ENCODE measurements around the gene RBM12. TPM values are rescaled to one million over a fixed set of nuclear protein-coding genes. Genes with fewer than 3 reads are reported as not detected.

The RBM12 gene
- total RNA-seq, 1 donor from 2014 or later: 42.5 TPM

DNA sequence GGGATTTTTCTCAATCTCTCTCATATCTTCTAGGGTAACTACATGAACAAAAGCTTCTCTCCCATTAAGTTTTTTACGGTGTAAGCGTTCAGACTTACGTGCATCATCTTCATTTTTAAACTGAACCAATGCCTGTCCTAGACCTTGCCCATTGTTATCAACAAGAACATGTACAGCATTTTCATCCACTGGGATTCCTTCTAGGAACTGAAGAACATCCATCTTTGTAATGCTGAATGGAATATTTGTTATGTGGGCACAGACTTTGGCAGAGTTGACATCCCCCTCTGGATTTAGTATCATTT is 11.3 kb downstream of the RBM12 start:
- DNase-seq: no peak

DNA sequence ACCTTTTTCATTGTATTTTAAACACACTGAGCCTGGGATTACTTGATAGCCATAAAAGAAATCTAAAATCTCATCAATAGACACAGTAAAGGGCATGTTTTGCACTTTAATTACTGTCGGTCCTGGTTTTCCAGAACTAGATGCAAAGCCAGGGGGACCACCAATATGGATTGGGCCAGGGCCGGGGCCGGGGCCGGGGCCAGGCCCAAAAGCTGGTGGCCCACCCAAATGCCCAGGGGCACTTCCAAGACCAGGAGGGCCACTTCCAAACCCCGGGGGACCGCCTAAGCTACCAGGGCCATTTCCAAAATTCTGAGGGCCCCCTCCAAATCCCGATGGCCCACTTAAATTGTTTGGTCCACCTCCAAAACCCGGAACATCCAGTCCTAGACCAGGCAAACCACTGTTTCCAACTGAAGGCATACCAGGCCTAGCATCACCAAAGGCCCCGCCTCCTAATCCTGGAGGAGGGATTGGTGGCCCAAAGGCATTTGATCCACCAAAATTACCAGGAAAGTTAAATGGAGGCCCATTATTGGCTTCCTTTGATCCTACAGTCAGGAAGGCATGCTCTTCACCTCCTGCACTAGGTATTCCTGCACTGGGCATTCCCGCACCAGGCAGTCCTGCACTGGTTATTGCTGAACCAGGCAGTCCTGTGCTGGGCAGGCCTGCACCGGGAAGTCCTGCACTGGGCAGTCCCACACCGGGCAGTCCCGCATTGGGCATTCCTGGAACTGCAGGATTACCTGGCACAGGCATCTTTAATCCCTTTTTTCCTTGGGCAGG is 11.9 kb downstream of the RBM12 start:
- no peak for DNase-seq

DNA sequence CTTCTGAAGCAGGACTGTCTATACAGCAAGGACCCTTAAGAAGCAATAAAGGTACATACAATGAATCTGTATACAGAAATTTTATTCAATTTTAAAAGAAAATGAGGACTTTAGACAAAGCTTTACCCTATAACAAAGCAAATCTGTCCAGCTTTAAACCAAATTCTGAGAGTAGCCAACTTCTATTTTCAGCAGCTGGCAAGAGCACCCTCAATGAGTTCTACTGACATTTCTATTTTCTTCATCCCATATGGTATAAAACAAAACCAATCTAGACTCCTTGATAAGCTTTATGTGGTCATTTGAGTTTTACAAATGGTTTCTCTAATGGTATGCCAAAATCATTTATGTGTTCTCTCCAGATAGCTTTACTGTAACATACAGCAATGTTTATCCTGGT is 12.7 kb downstream of the RBM12 start:
- DNase-seq: no peak

DNA sequence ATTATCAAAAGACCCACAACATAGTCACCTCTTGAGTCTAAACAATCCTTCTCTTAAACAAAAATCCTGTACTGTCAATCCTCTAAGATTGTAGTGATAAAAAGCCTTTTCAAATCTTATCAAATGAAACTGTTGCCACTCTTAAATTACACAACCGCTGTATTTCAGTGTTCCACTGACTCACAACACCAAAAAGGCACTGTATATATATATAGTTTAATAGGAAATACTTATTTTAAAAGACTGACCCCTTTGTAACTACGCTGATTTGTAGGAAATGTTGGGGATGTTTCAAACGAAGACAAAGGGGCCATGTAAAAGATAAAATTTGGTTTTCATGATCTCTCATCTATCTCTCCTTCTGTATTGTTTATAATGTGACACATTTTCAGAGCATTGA is 14.1 kb downstream of the RBM12 start:
- DNase-seq: no peak

DNA sequence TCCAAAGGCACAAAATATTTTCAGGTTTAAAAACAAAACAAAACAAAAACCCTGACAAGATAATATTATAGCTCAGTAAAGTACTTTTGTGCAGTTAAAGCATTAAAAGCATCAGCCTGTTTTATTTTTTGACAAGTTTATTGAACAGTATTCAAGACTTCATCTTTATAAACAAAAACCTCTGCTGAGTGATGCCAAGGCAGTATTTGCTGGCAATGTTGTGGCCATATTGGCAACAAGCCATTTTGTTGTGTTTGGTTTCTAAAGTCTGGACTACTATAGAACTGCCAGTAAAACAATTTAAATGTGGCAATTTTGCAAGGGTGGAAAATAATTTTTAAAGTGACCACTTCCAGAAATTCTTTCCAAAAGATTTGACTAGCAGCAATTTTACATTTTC is 15.9 kb downstream of the RBM12 start:
- DNase-seq: peak; percentile 42

DNA sequence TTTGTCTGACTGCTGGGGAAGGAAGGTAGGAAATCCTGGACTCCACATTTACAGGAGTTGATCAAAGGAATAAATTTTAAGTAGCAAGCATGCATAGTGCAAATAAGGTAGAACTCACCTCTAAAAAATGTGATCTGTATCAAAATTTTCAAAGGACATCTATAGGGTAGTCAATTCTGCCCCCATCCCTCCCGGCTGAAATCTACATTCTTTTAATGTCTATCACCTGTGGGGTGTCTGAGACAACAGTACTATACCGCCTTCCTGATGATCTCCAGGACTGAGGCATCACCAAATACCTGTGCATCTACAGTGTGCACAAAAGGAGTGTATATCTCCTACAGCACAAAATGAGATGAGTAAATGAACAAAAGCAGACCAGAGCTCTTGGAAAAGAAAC is 19.9 kb downstream of the RBM12 start:
- no peak for DNase-seq

DNA sequence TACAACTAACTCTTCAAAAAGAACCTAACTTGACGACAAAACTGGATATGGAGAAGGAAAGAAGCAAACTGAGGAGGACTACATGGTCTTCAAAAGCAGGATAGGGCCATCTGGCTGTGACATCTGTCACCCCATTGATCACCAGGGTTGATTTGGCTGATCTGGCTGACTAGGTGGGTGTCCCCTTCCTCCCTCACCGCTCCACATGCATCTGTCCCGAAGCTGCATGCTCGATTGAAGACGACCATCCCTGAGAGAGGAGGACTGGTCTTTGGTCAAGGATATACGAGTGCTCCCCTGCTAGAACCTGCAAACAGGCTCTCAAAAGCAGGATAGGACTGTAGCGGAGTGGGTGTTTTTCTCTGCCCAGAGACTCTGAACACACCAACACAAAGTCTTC is 21.7 kb downstream of the RBM12 start:
- no peak for DNase-seq

DNA sequence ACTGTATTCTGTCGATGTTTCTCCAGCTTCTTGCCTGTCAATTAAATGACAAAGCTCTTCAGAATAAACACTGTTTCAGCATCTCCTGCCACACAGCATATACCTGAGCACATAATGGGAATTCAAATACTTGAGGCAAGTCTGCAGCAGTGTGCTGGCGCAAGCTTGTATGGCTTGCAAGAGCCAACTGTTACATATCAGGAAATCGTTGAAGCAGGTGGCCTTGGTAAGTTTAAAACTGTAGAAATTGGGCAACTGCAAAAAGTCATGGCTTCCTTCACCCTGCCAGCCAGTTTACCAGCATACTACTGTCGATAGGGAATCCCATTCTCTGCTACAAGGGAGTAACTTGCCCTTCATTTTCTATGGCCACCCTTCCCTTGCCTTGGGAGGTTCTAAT is 23.0 kb downstream of the RBM12 start:
- DNase-seq: no peak

DNA sequence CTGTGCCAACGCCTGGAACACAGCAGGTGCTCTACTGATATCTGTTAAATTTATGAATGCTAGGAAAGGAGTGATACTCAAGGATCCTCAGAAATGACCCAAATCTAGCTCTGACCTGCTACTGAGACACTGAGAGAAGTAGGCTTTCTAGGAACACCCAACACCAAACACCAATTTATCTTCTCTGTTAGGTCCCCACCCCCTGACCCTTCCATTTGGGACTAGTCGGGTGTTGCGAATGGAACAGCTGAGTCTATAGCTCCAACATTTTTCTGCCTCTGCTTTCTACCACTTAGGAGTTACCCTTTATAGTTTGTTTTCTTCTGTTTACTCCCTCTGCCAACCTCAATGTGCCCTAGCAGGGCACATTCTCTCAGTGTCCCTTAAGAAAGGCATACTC is 24.0 kb downstream of the RBM12 start:
- no peak for DNase-seq

DNA sequence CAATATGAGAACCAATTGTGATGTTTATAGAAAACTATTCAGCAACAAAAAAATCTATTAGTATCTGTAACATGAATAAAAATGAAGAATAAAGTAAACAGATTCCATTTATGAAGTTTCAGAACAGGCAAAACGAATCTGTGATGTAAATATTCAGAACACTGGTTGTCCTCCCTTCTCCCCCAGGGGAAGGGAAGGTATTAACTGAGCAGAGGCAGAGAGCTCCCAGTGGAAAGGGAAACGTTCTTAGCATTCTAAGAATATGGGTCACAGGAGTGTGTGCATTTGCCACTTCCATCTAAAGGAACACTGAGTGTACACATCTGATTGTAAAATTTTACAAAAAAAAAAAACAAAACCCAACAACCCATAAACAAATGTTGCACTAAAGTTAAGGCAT is 25.9 kb downstream of the RBM12 start:
- DNase-seq: no peak

DNA sequence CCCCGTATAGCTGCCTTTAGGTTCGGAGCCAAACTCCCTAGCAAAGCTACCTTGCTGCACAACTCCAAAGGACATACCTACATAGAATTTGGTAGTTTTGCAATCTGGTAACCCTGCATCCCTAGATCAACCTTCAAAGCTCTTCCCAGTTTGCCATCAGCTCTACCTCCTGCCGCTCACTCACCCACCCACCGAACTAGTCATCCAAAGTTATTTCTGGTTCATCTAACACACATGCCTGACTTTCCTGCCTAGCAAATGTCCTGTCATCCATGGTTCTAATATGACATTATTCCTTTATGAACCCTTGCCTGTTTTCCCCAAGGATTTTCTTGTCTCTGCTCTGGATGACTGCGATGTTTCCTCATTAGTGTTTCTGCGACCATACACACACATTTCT is 27.4 kb downstream of the RBM12 start:
- DNase-seq: no peak

DNA sequence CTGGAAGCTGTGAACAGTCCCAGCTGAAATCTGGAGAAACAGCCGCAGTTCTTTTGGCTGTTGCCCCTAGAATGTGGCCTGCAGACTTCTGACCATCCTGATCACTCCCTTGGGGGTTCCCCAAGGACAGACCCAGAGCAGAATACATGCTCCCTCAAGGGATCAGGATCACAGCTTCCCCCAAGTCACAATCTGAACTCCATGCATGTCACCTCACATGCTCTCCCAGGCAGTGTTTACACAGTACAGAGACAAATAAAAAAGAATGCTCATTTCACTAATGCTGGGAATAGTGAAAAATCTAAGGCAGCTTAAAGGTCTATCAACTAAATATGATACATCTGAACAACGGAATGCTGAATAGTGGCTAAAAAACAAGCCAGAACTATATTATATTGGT is 28.6 kb downstream of the RBM12 start:
- DNase-seq: no peak

DNA sequence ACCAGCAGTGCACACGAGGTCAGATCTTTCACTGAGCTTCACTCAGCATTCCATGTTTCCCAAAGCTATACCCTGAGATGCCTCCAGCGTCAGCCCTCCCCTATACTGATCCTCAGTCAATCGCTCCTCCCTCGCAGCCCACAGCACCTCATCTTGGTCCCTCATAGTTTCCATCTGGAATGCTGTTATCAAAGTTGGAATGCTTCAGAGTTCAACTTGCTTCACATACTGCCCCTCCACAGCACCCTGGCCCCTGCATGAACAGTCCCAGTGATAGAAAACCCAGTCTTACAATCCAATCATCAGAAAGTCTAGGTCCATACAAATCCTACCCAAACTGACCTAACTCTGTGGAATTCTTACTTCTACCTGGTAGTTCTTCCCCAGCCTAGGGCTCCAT is 29.0 kb downstream of the RBM12 start:
- no peak for DNase-seq

DNA sequence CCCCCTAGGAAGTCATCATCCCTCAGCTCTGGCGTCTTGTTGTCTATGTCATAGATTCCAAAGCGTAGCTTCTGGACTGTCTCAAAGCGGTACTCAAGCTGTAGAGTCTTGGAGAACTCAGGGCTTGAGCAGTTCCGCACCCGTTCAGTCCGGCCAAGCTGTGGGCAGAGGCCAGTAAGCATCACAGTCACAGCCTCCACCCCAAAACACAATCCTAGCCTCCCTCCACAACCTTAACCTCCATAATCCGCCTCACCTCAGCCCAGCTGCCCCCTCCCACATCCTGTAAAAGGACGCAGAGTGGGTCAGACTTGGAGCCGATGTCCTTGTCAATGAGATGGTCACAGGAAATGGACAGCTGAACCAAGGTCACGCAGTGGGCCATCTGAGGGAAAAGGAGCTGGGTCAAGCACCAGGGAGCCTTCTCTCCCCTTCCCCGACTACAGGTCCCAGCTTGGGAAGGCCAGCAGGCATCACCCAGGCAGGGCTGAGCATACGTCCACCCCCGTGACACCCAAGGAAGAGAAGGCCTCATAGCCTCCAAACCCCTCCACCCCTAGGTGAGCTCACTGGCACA is 32.1 kb downstream of the RBM12 start:
- no peak for DNase-seq

DNA sequence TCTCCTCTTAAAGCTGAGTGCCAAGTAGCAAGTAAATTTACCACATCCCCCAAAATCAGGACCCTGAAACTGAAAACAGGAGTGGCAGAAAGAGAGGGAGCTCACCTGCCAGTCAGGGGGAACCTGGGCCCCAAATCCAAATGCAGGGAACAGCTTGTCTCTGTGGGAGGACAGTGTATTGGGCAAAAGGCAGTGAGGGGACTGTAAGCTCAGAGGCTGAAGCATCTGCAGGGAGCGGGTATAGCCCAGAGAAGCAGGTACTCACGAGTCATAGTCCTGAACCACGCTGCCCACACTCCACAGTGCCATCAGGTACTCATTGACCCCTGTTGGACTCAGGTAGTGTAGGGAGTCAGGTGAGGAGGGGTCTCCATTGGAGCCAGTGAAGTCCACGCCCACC is 34.1 kb downstream of the RBM12 start:
- DNase-seq: no peak

DNA sequence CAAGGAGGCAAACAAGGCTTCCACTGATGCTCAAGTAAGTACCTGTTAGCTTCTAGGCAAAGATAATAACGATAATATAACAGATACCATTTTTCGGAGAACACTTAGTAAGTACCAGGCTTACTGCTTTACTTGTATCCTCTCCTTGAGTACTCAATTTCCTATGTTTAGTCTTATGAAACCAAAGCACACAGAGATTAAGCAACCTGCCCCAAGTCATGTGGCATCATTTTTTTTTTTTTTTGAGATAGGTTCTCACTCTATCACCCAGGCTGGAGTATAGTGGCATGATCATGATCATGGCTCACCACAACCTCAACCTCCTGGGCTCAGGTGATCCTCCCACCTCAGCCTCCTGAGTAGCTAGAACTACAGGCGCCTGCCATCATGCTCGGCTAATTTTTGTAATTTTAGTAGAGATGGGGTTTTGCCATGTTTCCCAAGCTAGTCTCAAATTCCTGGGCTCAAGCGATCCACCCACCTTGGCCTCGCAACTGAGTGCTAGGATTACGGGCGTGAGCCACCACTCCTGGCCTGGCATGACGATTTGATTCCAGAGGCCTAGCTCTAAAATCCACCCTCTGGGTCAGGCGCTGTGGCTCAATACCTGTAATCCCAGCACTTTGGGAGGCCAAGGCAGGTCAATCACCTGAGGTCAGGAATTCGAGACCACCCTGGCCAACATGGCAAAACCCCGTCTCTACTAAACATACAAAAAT is 35.1 kb downstream of the RBM12 start:
- no peak for DNase-seq

DNA sequence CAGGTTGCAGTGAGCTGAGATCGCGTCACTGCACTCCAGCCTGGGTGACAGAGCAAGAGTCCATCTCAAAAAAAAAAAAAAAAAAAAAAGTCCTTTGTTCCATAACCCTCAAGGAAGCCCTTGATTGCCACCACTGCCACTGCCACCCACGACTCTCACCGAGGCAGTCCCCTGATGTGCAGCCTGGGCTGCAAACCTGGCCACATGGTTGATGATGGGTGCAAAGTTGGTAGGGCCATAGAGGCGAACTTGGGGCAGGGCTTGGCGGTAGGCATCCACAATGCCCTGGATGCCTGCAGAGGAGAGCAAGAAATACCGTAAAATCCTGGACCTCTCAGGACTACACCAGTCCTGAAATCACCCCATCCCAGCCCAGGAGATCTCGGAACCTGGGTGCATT is 37.6 kb downstream of the RBM12 start:
- no peak for DNase-seq

DNA sequence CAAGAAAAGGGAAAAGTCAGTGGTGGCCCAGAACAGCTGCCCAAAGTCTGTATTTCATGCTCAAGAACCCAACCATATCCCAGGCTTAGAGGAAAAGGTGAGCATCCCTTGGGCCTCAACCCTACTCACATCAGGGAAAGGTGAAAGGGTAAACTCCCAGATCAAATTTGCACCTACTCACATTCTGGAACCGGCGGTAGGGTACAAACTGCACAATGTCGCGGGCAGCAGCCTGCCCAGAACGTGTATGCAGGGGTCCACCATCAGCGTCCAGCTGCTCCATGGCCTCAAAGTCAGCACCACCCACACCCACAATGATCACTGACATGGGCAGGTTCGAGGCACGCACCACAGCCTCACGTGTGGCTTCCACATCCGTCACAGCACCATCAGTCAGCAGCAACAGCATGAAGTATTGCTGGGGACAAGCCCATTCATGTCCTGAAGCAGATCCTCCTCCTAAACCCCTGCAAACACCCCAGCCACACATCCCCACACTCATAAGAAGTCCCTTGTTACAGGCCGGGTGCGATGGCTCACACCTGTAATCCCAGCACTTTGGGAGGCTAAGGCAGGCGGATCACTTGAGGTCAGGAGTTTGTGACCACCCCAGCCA is 38.2 kb downstream of the RBM12 start:
- no peak for DNase-seq

DNA sequence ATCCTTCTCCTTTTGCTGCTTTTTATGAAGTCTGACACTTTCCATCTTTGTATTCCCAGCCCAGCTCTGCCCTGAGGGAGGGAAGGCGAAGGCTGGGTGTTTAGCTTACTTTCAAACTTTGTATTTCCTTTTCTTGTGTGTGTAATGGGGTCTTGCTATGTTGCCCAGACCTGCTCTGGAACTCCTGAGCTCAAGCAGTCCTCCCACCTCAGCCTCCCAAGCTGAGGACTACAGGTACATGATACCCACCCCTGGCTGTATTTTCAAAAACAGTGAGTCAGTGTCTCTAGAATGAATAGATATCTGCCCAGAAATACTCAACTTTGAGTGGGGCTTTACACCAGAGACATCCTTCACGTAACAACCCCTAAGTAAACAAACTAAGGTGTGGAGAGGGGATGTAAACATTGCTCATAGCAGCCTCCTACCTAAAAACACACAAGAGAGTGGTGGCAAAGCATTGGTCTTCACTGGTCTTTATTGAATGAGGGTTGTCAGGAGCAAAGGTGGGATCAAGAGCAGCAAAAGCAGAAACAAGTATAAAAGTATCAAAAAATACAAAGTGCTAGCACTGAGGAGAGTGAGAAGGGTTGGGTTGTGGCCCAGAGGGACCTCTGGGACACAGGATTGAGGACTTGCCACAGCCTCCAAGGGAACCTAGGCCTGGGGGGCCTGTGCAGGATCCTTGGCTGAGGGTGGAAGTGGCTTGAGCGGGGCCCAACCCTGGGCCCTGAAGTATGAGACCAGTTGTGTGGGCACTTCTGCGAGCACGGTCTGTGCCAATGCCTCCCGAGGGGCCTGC is 38.9 kb downstream of the RBM12 start:
- DNase-seq: no peak

DNA sequence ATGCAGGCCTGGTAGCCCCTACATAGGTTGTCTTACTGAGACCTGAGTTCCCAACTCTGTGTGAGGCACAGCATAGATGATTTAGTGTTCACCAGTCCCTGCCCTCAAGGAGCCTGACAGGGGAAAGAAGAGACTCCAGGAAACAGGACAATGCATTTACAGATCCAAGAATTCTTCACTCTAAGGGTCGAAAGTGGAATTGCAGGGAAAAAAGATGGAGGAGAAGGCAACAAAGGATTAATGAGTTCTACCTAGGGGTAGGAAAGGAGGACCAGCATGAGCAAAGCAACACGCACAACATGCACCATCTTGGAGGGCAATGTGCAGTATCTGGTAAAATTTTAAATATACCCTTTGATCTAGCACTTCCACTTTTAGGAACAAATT is 43.1 kb downstream of the RBM12 start:
- DNase-seq: peak; percentile 9

DNA sequence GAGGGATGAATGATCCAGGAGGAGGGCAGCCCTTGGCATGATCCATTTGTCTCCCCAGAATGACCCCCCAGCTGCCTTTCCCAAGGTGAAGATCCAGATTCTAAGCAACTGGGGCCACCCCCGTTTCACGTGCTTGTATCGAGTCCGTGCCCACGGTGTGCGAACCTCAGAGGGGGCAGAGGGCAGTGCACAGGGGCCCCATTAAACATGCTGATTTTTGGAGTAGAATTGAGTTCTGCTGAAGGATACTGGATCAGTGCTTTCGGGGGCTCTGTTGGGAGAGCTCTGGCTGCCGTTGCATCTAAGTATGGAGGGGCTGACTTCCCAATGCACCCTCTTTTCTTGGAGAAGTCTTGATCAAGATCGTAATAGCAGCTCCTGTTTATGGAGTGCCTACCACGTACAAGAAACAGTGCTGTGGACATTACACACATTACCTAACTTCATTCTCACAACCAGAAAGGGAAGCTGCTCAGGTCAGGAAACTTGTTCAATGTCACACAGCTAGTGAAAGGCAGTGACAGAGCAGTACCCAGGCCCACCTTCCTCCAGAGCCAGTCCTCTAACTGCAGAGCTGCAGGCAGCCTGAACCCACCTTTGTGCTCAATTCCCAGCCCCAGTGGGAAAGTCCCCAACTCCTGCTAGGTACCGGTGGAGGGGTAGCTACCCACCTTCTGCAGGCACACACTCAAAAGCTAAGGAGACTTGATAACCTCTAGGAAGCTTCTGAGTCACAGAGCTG is 43.7 kb downstream of the RBM12 start:
- no peak for DNase-seq
